Epithelial cell of proximal tubule (primary cell): ENCODE measurements around the gene TRAF7. TPM values are rescaled to one million over a fixed set of nuclear protein-coding genes. Genes with fewer than 3 reads are reported as not detected.

Experiments
- DNase-seq: peaks from one replicate; pipeline ENCODE4 v3.0.0-alpha.2; 2011; ENCODE audit warnings: low read depth
- H3K4me3 ChIP-seq: 2 replicates; pipeline ENCODE4 v1.5.1; 2011; ENCODE audit warnings: low read depth, mild to moderate bottlenecking, low read length
- CTCF ChIP-seq: conservative IDR thresholded peaks from 2 replicates; pipeline ENCODE4 v1.5.1; 2012; ENCODE audit warnings: low read depth, mild to moderate bottlenecking, low read length
- total RNA-seq: library from RNA; depleted of rRNA; stranded (reverse); fragments of >200 nt; gene quantifications from 2 replicates; pipeline ENCODE4 v1.2.3, GENCODE V29; 2015

TRAF7 gene
- total RNA-seq, 1 donor from 2014 or later = 48.6 TPM

GRCh38 chr16:2216330-2216729 lies 60.7 kb downstream of the TRAF7 start:
- DNase-seq = no peak
- TF ChIP-seq CTCF = no peak
- no peak overlapping the region for H3K4me3 ChIP-seq

- H3K4me3 ChIP-seq = peak within 1 kb of the TSS; percentile 97
- no peak for TF ChIP-seq CTCF
- peak; percentile 85 for DNase-seq
Observed at GRCh38 chr16:2223221-2223941, 67.8 kb downstream of the TRAF7 start, which contains the start of gene E4F1. Gene E4F1 (plus strand): TSS chr16:2223591. CDS start chr16:2223614, 23 bp downstream.

- H3K4me3 ChIP-seq = peak overlapping the region; percentile 97
- peak; percentile 32 for TF ChIP-seq CTCF
- DNase-seq = no peak
Observed at GRCh38 chr16:2223942-2224486, 68.4 kb downstream of the TRAF7 start.

GRCh38 chr16:2226245-2226793 lies 70.7 kb downstream of the TRAF7 start:
- H3K4me3 ChIP-seq = no peak overlapping the region
- TF ChIP-seq CTCF = no peak
- no peak for DNase-seq

GRCh38 chr16:2226918-2227317 lies 71.3 kb downstream of the TRAF7 start:
- no peak overlapping the region for H3K4me3 ChIP-seq
- TF ChIP-seq CTCF = no peak
- no peak for DNase-seq

Other genes starting within 250 kb of the TRAF7 start
- not detected in 2 replicates for gene HS3ST6, start 237.4 kb upstream of the TRAF7 start, total RNA-seq
- 8.6 and 22.0 TPM in 2 replicates for gene MSRB1, start 212.6 kb upstream of the TRAF7 start, total RNA-seq
- not detected in 2 replicates for gene RPL3L, start 201.1 kb upstream of the TRAF7 start, total RNA-seq
- gene NDUFB10, start 196.2 kb upstream of the TRAF7 start, total RNA-seq = 236 and 407 TPM in 2 replicates
- gene RPS2, start 191.0 kb upstream of the TRAF7 start, total RNA-seq = 2,813 and 2,878 TPM in 2 replicates
- gene RNF151, start 188.9 kb upstream of the TRAF7 start, total RNA-seq = not detected in 2 replicates
- 108 and 127 TPM in 2 replicates for gene TBL3, start 183.7 kb upstream of the TRAF7 start, total RNA-seq
- gene NOXO1, start 174.3 kb upstream of the TRAF7 start, total RNA-seq = 0.94 and 1.2 TPM in 2 replicates
- gene GFER, start 171.6 kb upstream of the TRAF7 start, total RNA-seq = 21.5 and 36.3 TPM in 2 replicates
- gene SYNGR3, start 165.8 kb upstream of the TRAF7 start, total RNA-seq = 8.5 and 22.0 TPM in 2 replicates
- 48.8 and 66.9 TPM in 2 replicates for gene ZNF598, start 146.0 kb upstream of the TRAF7 start, total RNA-seq
- gene NPW, start 136.0 kb upstream of the TRAF7 start, total RNA-seq = 0.46 and 2.4 TPM in 2 replicates
- 29.9 and 42.2 TPM in 2 replicates for gene NHERF2, start 128.9 kb upstream of the TRAF7 start, total RNA-seq
- 61.2 and 62.8 TPM in 2 replicates for gene NTHL1, start 107.9 kb upstream of the TRAF7 start, total RNA-seq
- 30.7 and 64.1 TPM in 2 replicates for gene TSC2, start 107.8 kb upstream of the TRAF7 start, total RNA-seq
- 50.6 and 80.2 TPM in 2 replicates for gene PKD1, start 19.9 kb upstream of the TRAF7 start, total RNA-seq
- 2.3 and 11.6 TPM in 2 replicates for gene RAB26, start 7.2 kb upstream of the TRAF7 start, total RNA-seq
- gene CASKIN1, start 40.8 kb downstream of the TRAF7 start, total RNA-seq = 0.07 and 0.12 TPM in 2 replicates
- gene MLST8, start 49.7 kb downstream of the TRAF7 start, total RNA-seq = 98.2 and 134 TPM in 2 replicates
- 5.3 and 10.1 TPM in 2 replicates for gene BRICD5, start 55.1 kb downstream of the TRAF7 start, total RNA-seq
- gene PGP, start 59.1 kb downstream of the TRAF7 start, total RNA-seq = 29.3 and 58.3 TPM in 2 replicates
- gene E4F1, start 67.8 kb downstream of the TRAF7 start, total RNA-seq = 33.7 and 36.4 TPM in 2 replicates
- 0.07 and 0.52 TPM in 2 replicates for gene DNASE1L2, start 80.7 kb downstream of the TRAF7 start, total RNA-seq
- gene ECI1, start 95.8 kb downstream of the TRAF7 start, total RNA-seq = 92.2 and 94.6 TPM in 2 replicates
- 231 and 305 TPM in 2 replicates for gene RNPS1, start 112.3 kb downstream of the TRAF7 start, total RNA-seq
- 8.4 and 17.1 TPM in 2 replicates for gene ABCA3, start 184.9 kb downstream of the TRAF7 start, total RNA-seq